NCI-H1105 (cell line): Measurements from ENCODE around the gene CHD1L.
A peak's percentile ranks its signal among the peaks of the same experiment; 100 is the strongest.
"Not testable (repeated sequence)": the region's sequence is repeated elsewhere in the genome, so short reads cannot be mapped to it uniquely, and the experiment has no call there.

Experiments
- DNase-seq: peaks from one replicate; lab custom pipeline; 2025; lab: John Stamatoyannopoulos, UW

Gene CHD1L

DNA sequence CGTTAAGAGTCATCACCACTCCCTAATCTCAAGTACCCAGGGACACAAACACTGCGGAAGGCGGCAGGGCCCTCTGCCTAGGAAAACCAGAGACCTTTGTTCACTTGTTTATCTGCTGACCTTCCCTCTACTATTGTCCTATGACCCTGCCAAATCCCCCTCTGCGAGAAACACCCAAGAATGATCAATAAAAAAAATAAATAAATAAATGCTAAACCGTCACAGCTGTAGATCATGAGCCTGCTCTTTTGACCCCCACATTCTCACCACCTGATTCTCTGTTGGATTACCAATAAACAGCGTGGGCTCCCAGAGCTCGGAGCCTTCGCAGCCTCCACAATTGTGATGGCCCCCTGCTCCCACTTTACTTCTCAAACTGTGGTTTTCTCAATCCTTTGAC, 8.6 kb upstream of the CHD1L start:
- DNase-seq: not testable (repeated sequence)

DNA sequence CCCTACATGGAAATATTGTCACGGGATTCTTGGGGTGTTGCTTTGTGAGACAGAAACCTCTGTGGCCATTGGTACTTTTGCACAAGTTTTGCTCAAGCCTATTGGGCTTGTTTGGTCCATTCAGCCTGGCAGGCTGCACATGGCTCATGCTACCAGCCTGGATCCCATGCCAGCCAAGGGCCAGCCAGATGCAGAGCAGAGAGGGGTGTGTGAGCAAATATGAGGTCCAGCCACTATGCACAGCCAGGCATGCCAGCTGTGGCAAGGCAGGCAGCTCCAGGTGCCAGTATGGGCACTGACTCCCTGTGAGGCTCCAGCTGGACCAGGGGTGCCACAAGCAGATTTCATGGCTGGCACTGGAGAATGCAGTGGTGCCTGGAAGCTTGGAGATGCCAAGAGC, 6.7 kb upstream of the CHD1L start:
- no peak for DNase-seq

DNA sequence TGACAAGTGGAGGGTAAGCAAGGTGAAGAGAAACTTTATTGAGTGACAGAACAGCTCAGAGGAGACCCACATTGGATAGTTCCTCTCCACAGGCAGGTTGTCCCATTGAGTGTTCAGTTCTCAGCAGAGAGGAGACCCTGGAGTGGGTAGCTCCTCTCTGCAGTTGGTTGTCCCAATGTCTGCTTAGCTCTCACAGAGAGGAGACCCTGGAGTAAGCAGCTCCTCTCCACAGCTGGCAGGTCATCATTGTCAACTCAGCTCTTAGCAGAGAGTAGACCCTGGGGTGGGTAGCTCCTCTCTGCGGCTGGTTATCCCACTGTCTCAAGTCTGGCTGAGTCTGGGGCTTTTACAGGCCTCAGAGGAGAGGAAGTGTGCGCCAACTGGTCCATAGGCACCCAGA, 6.0 kb upstream of the CHD1L start:
- DNase-seq: no peak

DNA sequence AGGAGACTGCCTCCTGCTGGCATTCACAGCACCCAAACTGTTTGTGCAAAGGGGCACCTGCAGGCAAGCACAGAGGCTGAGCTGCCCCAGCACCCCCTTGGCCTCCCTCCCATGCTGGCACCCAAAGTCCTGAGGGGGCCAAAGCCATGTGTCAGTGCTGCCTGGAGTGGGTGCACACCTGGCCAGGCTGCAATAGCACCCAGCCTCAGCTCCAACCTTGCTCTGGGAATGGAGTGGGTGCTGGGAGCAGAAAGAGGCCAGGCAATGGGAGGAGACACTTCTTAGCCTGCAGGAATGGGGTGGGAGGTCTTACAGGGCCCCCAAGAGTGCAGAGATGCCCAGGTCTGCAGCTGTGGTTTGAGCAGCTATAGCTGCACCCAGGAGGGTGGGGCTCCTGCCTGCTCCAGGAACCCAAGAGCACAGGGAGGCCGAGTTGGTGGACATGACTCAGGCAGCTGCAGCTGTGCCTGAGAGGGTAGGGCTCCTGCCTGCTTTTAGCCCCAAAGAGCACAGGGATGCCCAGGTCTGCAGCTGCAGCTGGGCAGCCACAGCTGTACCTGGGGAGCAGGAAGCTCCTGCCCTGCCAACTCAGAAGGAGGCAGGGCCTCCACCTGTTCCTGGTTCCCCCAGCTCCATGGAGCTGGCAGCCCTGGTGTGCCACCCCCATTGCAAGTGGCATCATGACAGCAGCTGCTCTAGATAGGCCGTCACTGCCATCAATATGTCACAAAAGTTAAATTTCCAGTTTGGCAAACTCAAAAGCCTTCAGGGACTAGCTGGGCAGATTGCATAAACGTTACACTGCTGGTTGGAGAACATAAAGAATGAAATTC, 5.3 kb upstream of the CHD1L start:
- DNase-seq: no peak

DNA sequence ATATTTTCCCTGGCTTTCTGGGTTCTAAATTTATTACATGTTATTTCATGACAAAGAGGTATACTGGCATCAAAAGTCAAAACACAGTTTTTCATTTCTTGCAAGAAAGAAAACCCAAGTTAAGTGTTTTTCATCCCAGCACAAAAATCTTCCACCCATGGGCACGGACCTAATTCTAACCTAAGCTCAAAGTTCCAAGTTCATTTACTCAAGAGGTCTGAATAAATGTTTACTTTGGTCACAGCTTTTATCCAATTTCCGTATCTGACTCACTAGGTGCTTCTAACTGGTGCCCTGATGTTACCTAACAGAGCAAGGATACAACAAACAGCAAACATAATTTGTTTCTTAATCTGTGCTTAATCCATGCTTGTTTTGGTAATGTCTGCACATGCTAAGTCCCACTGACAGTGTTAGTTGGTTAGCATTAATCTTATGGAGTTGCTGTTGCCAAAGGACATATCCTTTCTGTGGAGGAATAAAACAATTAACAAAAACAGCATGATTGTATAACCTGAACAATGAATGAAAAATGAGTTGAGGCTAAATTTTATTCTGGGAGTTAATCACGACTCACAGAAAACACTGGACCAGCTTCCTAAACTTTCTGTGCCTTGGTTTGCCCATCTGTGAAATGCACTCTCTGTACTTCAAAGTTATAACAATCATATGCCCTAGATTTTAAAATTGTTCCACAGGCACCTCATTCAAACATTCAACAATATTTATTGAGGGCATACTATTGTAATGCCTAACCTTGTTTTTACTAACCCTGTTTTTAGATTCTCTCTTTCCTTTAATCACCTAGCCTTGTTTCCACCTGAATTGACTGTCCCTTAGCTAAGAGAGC, 4.2 kb upstream of the CHD1L start:
- DNase-seq: no peak

DNA sequence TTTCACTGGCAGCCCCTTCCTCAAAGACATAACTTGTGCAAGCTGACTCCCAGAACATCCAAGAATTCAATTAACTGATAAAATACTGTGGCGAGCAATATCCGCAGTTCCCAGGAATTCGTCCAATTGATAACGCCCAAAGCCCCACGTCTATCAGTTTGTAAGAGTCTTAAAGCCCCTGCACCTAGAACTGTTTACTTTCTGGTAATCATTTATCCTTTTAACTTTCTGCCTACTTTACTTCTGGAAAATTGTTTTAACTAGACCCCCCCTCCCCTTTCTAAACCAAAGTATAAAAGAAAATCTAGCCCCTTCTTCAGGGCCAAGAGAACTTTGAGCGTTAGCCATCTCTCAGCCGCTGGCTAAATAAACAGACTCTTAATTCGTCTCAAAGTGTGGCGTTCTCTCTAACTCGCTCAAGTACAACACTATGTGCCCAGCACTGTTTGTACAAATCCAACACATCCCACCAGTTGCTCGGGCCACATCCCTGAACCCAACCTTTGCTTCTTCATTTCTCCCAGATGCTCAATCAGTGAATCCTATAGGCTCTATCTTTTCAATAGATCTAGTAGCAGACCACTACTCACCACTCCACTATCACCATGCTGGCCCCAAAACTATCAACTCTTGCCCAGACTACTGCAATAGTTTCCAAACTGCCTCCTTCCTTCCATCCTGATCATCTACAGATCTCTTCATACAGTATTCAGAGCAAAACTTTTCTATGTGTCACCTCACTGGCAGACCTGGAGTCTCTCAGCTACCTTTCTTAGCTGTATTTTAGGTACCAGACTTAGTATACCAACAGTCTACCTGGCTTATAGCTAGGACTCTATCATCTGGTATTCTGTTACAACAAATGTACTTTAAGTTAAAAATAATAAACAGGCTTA, 3.3 kb upstream of the CHD1L start:
- no peak for DNase-seq

DNA sequence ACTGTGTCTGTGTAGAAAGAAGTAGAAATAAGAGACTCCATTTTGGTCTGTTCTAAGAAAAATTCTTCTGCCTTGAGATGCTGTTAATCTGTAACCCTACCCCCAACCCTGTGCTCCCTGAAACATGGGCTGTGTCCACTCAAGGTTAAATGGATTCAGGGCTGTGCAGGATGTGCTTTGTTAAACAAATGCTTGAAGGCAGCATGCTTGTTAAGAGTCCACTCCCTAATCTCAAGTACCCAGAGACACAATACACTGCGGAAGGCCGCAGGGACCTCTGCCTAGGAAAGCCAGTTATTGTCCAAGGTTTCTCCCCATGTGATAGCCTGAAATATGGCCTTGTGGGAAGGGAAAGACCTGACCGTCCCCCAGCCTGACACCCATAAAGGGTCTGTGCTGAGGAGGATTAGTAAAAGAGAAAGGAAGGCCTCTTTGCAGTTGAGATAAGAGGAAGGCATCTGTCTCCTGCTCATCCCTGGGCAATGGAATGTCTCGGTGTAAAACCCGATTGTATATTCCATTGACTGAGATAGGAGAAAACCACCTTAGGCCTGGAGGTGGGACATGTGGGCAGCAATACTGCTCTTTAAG, 2.3 kb upstream of the CHD1L start:
- not testable (repeated sequence) for DNase-seq

DNA sequence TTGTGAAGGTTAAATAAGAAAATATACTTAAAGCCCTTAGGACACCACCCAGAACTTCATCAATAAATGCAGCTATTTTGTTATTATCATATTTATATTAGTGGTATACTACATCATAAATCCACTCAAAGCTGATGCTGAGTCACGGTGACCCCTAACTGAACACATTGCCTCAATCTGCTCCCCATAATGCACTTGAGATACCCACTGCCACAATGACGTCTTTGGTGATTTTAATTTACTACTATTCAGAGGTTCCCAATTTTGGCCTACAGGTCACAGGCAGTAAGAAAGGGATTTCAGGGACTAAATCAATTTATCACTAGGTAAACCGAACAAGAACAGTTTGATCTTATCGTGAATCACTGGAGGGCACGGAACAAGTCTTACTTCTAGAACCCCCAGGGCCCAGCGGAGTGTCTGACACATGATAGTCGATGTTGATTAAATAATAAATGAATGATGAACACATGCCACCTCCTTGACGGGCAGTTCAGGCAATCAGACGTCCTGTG, 493 bp upstream of the CHD1L start:
- no peak for DNase-seq

DNA sequence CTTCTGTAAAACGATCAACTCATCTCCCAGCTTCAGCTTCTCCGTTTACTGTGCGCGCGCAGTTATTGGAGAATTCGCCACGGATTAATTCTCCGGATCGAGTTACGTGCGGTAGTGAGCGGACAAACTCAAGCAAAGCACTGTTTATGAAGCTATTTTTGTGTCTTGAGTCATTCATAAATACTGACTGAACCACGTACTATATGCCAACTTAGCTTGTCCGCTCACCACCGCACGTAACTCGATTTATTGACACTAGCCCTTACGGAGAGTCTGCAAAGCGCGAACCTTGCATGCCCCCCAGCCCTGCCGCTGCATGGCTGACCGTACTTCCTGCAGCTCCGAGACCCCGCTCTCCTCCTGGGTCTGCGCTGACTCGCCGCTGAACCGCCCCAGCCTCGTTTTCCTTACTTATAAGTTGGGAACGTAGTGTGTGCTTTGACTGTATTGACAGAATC, 773 bp downstream of the CHD1L start:
- peak; percentile 19 for DNase-seq

DNA sequence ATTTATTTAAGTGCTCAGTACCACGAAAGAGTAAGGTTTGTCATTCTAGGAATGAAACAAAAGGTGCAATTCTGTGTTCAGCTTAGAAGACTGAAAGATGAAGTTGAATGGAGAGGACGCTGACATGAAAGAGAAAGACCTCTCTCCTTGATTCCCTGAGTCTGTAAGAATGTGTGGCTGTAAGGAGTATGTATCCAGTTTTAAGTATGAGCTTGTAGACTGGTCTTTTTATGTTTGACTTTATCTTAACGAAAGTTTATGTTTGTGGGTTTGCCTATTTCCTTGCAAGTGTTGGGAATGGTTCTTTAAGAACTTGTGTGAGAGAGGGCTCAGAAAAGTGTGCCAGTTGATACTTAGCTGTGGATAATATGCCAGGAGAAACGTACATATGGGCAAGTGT, 1.4 kb downstream of the CHD1L start:
- DNase-seq: no peak

DNA sequence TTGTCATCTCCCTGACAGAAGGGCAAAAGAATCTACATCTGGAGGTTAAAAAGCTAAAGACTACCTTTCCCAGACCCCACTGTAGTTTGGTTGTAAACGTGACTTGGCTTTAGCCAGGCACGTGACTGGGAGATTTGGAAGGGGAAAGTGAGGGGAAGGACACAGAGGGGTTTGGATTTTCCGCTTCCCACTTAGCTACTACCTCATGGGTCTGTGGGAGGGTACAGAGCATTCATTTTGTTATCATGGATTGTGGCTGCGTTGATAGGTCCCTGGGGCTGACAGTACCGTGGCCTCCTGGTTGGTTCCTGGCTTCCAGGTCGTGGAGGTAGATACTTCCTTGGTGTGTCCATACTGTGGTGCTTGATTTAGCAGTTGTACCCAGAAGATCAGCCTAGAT, 2.6 kb downstream of the CHD1L start:
- no peak for DNase-seq

DNA sequence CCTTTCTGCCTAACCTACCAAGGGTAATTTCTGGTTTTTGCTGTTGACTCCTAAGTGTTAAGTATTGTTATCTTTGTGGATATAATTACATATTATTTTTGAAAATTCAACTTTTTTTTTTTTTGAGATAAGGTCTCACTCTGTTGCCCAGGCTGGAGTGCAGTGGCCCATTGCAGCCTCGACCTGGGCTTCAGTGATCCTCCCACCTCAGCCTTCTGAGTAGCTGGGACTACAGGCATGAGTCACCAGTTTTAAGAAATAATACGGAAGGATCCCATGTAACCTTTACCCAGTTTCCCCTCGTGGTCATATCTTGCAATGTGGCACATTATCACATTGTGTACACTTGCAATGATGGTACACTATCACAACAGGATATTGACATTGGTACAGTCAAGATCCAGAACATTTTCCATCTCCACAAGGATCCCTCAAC, 3.1 kb downstream of the CHD1L start:
- no peak for DNase-seq

DNA sequence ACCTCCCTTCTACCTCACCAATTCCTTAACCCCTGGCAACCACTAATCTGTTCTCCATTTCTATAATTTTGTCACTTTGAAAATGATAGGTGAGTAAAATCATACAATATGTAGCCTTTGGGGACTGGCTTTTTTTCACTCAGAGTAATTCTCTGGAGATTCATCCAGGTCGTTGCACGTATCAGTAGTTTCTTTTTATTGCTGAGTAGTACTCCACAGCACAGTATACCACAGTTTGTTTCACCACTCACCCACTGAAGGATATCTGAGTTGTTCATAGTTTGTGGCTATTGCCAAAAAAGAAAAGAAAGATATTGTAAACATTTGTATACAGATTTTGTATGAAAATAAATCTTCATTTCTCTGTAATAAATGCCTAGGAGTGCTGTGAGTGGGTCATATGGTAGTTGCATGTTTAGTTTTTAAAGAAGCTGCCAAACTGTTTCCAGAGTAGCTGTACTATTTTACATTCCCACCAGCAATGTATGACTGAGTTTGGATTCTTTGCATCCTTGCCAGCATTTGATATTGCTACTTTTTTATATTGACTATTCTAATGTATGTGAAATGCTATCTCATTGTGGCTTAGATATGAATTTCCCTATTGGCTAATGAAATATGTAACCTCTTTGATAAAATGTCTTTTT, 3.7 kb downstream of the CHD1L start:
- DNase-seq: no peak

DNA sequence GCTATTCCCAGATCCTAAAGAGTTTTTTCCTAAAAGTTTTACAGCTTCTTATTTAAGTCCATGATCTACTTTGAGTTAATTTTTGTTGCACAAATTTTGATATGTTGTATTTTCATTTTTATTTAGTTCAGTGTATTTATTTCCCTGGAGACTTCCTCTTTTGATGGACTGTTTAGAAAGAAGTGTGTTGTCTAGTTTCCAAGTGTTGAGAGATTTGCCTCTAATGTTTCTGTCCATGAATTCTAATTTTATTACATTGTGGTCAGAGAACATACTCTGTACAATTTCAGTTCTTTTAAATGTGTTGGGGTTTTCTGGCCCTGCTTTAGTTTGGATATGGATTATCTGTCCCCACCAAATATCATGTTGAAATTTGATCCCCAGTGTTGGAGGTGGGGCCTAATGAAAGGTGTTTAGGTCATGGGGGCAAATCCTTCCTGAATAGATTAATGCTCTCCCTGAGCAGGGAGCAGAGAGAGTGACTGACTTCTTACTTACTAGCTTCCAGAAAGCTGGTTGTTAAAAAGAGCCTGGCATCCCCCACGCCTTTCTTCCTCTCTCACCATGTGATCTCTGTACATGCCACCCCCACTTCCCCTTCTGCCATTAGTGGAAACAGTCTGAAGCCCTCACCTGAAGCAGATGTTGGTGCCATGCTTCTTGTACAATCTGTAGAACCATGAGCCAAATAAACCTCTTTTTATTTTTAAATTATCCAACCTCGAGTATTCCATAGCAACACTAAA, 4.6 kb downstream of the CHD1L start:
- DNase-seq: no peak

DNA sequence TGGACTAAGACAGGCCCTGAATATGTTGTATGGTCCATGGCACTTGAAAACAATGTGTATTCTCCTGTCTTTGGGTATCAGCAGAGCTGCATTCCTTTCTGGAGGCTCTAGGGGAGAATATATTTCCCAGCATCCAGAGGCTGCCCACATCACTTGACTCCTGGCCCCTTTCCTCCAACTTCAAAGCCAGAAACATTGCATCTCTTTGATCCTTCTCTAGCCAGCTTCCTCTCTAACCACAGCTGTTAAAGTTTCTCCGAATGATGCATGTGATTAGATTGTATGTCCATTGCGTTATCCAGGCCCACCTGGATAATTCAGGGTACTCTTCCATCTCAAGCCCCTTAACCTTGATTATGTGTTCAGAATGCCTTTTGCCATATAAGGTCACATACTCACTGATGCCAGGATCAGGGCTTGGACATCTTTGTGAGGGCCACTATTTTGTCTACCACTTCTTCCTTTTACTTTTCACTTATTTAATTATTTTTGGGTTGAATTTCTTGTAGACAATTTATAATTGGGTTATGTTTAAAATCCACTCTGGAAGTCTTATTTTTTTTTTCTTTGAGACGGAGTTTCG, 5.3 kb downstream of the CHD1L start:
- DNase-seq: no peak

DNA sequence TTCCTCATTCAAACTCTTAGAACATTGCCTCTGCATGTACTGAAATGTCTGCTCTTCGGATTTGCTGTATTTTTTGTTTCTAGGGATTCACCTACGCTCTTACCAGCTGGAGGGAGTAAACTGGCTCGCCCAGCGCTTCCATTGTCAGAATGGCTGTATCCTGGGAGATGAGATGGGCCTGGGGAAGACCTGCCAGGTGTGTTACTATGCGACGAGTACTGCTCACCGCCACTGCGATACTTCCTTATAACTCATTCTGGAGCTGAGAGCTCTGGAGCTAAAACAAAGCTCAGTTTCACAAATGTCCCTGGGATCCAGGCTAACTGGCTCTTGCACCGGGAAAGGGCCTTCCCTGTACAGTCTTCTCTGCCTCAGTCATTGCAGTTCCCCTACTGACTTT, 10.1 kb downstream of the CHD1L start:
- no peak for DNase-seq

DNA sequence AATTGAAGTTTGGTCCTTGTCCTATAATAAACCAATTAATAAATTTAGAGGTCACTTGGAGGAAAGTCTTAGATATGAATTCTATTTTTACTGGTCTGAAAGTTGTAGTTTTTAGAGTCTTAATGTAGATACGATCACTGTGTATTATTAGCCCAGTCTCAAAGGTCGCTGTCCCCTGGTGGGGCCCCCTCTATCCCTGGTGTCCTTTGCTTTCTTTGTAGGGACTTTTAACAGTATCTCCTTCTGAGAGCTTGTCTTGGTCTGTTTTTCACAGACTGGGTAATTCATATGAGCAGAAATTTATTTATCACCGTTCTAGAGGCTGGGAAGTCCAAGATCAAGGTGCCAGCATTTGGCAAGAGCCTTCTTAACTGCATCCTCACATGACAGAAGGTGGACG, 18.5 kb downstream of the CHD1L start:
- DNase-seq: no peak

DNA sequence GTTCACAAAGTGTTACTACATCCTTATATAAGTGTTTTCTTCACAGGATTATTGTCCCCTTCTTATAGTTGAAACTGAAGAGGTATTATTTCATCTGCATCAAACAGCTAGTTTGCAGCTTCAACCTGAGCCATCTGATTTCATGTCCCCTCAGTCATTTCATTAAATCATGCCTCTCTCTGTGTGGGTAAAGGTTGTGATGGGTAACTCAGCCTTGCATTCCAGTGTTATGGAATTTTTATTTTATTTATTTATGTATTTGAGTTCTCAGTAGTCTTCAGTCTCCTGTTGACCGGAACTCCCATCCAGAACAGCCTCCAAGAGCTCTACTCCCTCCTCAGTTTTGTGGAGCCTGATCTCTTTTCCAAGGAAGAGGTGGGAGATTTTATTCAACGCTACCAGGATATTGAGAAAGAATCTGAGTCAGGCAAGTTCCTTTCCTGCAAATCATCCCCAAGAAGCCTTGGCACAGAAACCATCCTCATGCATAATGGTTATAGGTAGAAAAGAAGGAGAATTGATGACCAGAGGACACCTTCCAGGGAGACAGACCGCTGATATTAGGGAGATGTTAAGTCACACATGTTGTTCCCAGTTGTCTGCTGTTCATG, 21.8 kb downstream of the CHD1L start:
- DNase-seq: no peak

DNA sequence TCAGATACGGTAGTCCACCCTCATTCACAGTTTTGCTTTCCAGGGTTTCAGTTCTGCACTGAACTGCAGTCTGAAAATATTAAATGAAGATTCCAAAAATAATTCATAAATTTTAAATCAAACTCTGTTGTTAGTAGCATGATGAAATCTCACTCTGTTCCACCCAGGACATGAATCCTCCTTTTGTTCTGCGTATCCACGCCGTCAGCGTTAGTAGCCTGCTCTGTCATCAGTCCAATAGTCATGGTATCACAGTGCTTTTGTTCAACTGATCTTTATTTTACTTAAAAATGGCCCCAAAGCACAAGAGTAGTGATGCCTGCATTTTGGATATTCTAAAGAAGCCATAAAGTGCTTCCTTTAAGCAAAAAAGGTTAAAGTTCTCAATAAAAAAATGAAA, 23.9 kb downstream of the CHD1L start:
- DNase-seq: no peak
